Fibroblast of the aortic adventitia (primary cell): ENCODE results near the gene HMGXB3. TPM values are rescaled to one million over a fixed set of nuclear protein-coding genes. Genes with fewer than 3 reads are reported as not detected.

Experiments
- DNase-seq: peaks from one replicate; pipeline ENCODE4 v3.0.0-alpha.2; 2010; ENCODE audit warnings: low read depth
- H3K4me3 ChIP-seq: 2 replicates; pipeline ENCODE4 v1.5.1; 2011; ENCODE audit warnings: low read depth, mild to moderate bottlenecking, control low read depth, low read length, moderate library complexity
- total RNA-seq: library from RNA; depleted of rRNA; stranded (reverse); fragments of >200 nt; gene quantifications from 2 replicates; pipeline ENCODE4 v1.2.3, GENCODE V29; 2012; ENCODE audit warnings: low replicate concordance
- TF ChIP-seq, protein P1 (sequence below): IDR thresholded peaks from 2 replicates; pipeline ENCODE4 v1.5.1; 2011; ENCODE audit warnings: mild to moderate bottlenecking, low read length, control low read depth, inconsistent platforms; ENCODE audit not compliant: insufficient read depth

The HMGXB3 gene
- total RNA-seq, 1 donor, result 35.4 TPM

DNA sequence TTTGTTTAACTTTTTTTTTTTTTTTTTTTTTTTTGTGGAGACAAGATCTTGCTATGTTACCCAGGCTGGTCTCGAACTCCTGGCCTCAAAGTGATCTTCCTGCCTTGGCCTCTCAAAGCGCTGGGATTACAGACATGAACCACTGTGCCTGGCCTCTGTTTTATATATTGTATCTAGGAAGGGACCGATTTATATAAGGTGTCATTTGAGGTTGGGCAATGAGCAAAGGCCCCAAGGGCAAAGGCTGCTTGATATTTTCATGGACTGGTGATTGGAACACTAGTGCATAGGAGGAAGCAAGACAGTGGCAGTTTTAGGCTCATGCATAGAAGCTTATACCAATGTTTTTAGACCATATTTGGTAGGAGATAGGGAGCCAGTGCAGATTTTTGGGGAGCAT, 36.8 kb upstream of the HMGXB3 start:
- no peak overlapping the region for H3K4me3 ChIP-seq
- DNase-seq, result no peak
- TF ChIP-seq, protein P1, sequence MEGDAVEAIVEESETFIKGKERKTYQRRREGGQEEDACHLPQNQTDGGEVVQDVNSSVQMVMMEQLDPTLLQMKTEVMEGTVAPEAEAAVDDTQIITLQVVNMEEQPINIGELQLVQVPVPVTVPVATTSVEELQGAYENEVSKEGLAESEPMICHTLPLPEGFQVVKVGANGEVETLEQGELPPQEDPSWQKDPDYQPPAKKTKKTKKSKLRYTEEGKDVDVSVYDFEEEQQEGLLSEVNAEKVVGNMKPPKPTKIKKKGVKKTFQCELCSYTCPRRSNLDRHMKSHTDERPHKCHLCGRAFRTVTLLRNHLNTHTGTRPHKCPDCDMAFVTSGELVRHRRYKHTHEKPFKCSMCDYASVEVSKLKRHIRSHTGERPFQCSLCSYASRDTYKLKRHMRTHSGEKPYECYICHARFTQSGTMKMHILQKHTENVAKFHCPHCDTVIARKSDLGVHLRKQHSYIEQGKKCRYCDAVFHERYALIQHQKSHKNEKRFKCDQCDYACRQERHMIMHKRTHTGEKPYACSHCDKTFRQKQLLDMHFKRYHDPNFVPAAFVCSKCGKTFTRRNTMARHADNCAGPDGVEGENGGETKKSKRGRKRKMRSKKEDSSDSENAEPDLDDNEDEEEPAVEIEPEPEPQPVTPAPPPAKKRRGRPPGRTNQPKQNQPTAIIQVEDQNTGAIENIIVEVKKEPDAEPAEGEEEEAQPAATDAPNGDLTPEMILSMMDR, result no peak

DNA sequence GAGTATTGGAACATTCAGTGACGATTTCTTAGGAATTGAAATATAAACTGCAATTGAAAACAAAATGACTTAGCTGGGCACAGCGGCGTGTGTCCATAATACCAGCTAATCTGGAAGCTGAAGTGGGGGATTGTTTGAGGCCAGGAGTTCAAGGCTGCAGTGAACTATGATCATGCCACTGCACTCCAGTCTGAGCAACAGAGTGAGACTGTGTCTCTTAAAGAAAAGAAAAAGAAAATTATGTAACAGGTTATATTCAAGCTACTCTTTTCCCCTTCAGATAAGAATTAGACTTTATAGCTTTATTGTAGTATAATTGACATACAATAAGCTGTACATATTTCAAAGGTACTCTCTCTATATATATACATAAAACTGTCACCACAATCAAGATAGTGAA, 33.6 kb upstream of the HMGXB3 start:
- TF ChIP-seq, protein P1, result no peak
- no peak for DNase-seq
- H3K4me3 ChIP-seq, result no peak overlapping the region

DNA sequence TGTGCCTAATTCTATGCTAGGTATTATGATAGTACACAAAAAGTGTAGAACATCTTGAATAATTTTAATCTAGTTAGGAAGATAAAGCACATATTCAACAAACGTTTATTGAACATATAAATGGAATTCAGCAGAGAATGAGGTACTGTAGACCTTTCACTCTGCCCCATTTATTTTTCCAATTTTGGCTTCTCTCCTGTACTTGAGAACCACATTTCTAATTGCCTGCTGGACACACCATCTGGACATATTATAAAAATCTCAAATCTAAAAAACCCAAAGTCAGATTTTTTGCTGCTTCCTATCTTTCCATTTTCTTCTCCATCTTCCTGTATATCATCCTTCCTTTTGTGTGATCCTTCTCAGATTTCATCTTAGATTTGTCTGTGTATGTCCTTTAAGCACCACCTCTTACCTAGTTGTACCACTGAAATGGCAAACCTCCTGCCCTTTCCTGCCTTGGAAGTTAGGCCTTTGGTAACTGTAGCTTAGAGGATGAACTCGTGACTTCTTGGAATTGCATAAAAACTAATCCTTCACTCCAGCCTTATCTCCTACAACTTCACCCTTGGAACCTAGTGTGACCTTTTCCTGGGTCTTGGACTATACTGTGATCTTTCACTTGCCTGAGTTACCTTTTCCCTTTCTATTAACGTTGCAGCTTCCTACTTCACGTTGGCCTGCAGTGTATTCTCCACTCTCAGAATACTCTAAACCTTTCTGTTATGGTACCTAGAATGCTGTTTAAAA, 31.2 kb upstream of the HMGXB3 start:
- no peak for DNase-seq
- H3K4me3 ChIP-seq, result no peak overlapping the region
- TF ChIP-seq, protein P1, result no peak

DNA sequence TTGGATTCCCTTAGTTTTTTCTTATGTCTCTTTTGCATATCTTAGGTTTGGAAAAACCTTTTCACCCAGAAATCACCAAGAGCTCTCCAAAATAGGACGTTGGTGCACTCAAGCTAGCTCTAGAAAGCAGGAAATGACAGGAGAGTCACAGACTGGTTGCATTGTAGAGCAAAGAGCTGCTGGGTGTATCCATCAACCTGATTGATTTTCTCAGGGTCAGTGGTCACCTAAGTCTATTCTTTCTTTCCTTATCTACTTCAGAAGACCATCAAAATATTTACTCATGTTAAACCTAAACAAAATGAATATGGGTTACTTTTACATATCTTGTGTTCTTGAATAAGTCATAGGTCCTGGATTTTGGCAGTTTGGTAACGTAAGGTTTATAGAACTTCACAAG, 25.1 kb upstream of the HMGXB3 start:
- TF ChIP-seq, protein P1, result no peak
- no peak for DNase-seq
- no peak overlapping the region for H3K4me3 ChIP-seq

DNA sequence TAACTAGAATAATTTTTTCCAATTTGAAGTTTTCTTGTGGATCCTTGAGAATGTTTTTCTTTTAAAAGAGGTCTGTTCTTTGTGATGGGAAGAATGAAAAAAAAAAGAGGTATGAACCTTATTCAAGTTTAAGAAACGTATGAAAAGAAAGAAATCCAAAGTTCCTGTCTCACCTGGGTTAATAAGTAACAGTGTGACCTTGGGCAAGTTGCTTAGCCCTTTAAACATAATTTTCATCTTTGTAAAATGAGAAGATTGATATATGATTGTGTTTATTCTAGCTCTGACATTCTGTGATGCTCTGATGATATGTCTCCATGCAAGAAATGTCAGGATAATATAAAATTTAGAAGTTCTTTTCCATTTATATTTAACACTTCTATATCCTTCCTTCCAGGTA, 20.6 kb upstream of the HMGXB3 start:
- no peak for DNase-seq
- no peak overlapping the region for H3K4me3 ChIP-seq
- TF ChIP-seq, protein P1, result no peak

DNA sequence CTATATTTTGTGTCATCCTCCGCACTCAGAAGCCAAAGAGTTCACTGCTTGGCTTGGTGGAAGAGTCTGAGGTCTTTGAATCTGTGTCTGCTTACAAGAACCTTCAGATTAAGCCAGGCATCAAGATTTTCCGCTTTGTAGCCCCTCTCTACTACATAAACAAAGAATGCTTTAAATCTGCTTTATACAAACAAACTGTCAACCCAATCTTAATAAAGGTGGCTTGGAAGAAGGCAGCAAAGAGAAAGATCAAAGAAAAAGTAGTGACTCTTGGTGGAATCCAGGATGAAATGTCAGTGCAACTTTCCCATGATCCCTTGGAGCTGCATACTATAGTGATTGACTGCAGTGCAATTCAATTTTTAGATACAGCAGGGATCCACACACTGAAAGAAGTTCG, 19.3 kb upstream of the HMGXB3 start:
- TF ChIP-seq, protein P1, result no peak
- no peak for DNase-seq
- no peak overlapping the region for H3K4me3 ChIP-seq

DNA sequence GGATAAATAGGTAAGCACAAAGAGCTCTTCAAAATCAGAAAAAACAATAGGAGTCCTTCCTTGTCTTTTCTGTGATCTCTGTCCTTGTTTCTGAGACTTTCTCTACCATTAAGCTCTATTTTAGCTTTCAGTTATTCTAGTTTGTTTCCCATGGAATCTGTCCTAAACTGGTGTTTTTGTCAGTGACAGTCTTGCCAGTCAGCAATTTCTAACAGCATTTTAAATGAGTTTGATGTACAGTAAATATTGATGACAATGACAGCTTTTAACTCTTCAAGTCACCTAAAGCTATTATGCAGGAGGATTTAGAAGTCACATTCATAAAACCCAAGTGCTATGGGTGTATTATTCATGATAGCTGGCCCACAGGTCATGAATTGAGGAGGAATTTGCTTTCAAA, 18.0 kb upstream of the HMGXB3 start:
- TF ChIP-seq, protein P1, result no peak
- no peak overlapping the region for H3K4me3 ChIP-seq
- no peak for DNase-seq
